Mesothelial cell of epicardium (in vitro differentiated cells): ENCODE data around the gene RAET1L. TPM values are rescaled to one million over a fixed set of nuclear protein-coding genes. Genes with fewer than 3 reads are reported as not detected.
"Not testable (repeated sequence)": the region's sequence is repeated elsewhere in the genome, so short reads cannot be mapped to it uniquely, and the experiment has no call there.

Experiments used
- DNase-seq, 2 experiments: peaks; one replicate each; pipeline ENCODE4 v3.0.0; 2021; ENCODE audit warnings: low spot score in 2 of 2; ENCODE audit not compliant: unreplicated experiment in 2 of 2
- H3K27ac Mint-ChIP-seq: 2 replicates; pipeline ENCODE4 v1.8.0; 2021; ENCODE audit warnings: mixed read lengths
- H3K27me3 Mint-ChIP-seq: 2 replicates; pipeline ENCODE4 v1.8.0; 2021; ENCODE audit warnings: low read depth, mixed read lengths
- H3K36me3 Mint-ChIP-seq: 2 replicates; pipeline ENCODE4 v1.8.0; 2021; ENCODE audit warnings: mixed read lengths
- H3K4me1 Mint-ChIP-seq: 2 replicates; pipeline ENCODE4 v1.8.0; 2021; ENCODE audit warnings: mixed read lengths
- H3K4me3 Mint-ChIP-seq: 2 replicates; pipeline ENCODE4 v1.8.0; 2021; ENCODE audit warnings: mild to moderate bottlenecking, moderate library complexity, mixed read lengths
- H3K9me3 Mint-ChIP-seq: 2 replicates; pipeline ENCODE4 v1.8.0; 2021; ENCODE audit warnings: mixed read lengths
- total RNA-seq: library from RNA; stranded (reverse); gene quantifications from 3 replicates; pipeline ENCODE4 v1.2.1, GENCODE V29; 2021
- TF ChIP-seq, protein P1 (sequence below): fragments of 200-600 bp; sonication (generic); IDR thresholded peaks from one replicate; pipeline ENCODE4 v1.5.0; 2021; ENCODE audit warnings: antibody characterized with exemption; ENCODE audit not compliant: unreplicated experiment

Gene RAET1L, protein sequence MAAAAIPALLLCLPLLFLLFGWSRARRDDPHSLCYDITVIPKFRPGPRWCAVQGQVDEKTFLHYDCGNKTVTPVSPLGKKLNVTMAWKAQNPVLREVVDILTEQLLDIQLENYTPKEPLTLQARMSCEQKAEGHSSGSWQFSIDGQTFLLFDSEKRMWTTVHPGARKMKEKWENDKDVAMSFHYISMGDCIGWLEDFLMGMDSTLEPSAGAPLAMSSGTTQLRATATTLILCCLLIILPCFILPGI
- not detected in 3 replicates for total RNA-seq

DNA sequence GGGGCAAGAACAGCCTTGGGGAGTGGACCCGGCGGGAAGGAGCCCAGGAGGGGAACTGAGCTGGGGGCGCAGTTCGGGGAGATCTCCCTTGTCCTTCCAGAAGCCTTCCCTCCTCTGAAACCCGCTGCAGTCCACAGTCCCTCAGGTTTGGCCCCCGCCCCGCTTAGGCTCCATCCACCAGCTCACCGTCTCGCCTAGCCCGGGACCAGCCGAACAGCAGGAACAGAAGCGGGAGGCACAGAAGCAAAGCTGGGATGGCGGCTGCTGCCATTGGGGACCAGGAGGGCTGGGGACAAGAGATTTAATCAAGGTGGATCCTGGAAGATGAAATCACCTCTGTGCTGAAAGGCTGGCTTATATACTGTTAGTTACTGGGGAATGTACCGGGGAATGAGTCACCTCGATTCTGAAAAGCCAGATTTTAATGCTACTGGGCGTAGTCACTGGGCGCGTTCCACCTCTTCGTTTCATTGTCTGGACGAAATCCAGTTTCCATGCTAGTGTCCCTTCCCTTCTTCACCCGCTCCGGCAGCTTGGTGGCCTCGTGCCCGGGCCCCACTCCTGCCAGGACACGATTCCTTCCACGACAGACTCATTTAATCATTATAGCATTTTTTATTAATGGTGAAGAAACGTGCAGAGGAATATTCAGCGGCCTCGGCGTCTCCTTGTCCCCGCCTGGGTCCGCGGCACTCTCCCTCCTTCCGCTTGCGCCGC lies at the start of gene RAET1L:
Gene RAET1L (minus strand): TSS at position 332 of the 717 bp plus-strand sequence. CDS start 61 bp downstream, at position 271.
- Mint-ChIP-seq H3K36me3 (no peaks in the 10 kb centered on the region), H3K27ac (no peak within 1 kb of the TSS), H3K27me3 (peaks cover 77% of the 10 kb centered on the region), H3K4me3 (no peak within 1 kb of the TSS), H3K4me1 (no peaks in the 10 kb centered on the region), H3K9me3 (no peaks in the 10 kb centered on the region)
- DNase-seq: no peak
- TF ChIP-seq, protein P1, sequence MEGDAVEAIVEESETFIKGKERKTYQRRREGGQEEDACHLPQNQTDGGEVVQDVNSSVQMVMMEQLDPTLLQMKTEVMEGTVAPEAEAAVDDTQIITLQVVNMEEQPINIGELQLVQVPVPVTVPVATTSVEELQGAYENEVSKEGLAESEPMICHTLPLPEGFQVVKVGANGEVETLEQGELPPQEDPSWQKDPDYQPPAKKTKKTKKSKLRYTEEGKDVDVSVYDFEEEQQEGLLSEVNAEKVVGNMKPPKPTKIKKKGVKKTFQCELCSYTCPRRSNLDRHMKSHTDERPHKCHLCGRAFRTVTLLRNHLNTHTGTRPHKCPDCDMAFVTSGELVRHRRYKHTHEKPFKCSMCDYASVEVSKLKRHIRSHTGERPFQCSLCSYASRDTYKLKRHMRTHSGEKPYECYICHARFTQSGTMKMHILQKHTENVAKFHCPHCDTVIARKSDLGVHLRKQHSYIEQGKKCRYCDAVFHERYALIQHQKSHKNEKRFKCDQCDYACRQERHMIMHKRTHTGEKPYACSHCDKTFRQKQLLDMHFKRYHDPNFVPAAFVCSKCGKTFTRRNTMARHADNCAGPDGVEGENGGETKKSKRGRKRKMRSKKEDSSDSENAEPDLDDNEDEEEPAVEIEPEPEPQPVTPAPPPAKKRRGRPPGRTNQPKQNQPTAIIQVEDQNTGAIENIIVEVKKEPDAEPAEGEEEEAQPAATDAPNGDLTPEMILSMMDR: no peak

DNA sequence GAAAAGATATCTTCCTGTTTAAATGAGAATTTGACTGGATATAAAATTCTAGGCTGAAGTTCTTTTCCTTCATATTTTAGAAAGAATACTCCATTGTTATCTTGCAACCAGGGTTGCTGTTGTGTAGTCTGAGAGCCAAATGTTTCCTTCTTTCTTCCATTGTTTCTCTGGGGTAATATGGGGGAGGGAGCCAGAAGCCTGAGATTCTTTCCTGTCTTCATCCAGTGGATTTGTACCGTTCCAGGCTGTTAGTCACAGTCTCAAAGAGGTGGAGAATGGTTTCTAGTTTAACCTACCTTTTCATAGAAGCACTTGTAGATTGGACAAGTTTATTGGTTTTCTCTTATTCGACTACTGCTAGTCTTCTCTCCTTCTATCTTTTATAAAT lies 49.7 kb upstream of the RAET1L start:
- no peak for DNase-seq
- Mint-ChIP-seq H3K4me3 (no peak overlapping the region), H3K27me3 (peaks cover 13% of the 10 kb centered on the region), H3K4me1 (peaks cover 2% of the 10 kb centered on the region), H3K9me3 (no peaks in the 10 kb centered on the region), H3K27ac (no peak overlapping the region), H3K36me3 (no peaks in the 10 kb centered on the region)
- TF ChIP-seq, protein P1: no peak

DNA sequence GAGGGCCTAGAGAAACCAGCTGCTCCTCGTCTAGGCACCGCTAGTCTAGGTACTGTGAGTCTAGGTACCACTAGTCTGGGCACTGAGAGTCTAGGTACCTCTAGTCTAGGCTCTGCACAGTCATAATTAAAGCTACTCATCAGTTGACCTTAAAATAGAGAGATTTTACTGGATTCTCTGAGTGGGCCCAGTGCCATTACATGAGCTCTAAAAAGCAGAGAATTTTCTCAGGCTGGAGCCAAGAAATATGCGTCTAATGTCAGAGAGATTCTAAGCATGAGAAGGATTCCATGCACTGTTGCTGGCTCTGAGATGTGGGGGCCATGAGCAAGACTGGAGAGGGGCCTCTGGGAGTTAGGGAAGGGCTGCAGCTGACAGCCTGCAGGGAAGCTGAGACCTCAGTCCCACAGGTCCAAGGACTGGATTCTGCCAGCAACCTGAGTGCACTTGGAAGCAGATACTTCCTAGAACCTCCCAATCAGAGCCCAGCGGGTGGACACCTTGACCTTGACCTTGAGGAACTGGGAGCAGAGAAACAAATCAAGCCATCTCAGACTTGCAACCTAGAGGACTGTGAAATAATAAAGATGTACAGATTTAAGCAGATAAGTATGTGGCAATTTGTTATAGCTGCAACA lies 49.2 kb upstream of the RAET1L start:
- H3K9me3 Mint-ChIP-seq, H3K36me3 Mint-ChIP-seq, H3K4me3 Mint-ChIP-seq, H3K4me1 Mint-ChIP-seq, H3K27ac Mint-ChIP-seq, DNase-seq: not testable (repeated sequence)
- peaks cover 13% of the 10 kb centered on the region for H3K27me3 Mint-ChIP-seq

DNA sequence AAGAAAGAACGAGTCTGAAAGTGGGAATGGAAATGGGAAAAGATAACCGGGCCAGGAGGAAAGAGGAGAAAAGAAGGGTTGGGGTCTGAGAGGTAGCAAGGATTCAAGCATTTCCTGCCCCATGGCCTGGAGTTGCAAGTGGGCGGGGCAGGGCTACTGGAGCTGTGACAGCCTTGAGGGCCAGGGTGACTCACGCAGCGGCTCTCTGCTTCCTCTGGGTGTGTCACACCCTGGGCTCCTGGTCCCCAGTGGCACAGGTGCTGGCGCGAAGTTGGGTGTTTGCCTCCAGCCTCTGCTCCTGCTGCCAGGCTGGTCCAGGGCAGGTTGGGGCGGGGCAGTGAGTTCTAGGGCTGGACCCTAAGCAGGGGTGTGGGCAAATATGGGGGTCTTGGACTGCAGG lies 46.9 kb upstream of the RAET1L start:
- H3K4me3 Mint-ChIP-seq: no peak overlapping the region
- H3K27me3 Mint-ChIP-seq: peaks cover 13% of the 10 kb centered on the region
- H3K27ac Mint-ChIP-seq: no peak overlapping the region
- peaks cover 8% of the 10 kb centered on the region for H3K4me1 Mint-ChIP-seq
- no peaks in the 10 kb centered on the region for H3K36me3 Mint-ChIP-seq
- no peaks in the 10 kb centered on the region for H3K9me3 Mint-ChIP-seq
- TF ChIP-seq, protein P1: no peak
- no peak for DNase-seq

DNA sequence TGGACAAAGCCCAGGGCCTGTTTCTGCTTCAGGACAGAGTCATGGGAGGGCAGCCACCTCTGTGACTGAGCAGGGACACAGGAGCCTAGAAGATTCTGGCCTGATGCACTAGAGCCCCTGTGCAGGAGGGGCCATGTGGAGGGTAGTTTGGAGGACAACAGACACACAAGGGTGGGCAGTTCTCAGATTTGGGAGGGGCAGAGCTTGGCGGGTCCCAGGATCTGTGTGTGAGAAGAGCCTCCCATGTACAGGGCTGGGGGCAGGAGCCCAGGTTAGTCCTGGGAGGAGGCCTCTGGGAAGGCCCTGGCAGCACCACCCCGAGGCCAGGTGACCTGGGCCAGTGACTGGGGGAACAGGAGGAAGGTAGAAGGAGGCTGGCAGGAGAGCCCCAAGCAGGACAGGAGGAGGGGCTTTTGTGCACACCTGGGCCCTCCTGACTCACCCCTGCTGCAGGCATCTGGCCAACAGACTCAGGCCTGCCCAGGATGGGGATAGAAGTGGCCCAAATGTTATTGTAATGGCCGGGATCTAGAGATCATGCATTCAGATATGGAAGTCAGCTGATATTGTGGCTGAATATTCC lies 45.0 kb upstream of the RAET1L start:
- Mint-ChIP-seq H3K36me3 (peaks cover 4% of the 10 kb centered on the region), H3K4me1 (peaks cover 8% of the 10 kb centered on the region), H3K4me3 (no peak overlapping the region), H3K9me3 (no peaks in the 10 kb centered on the region), H3K27ac (no peak overlapping the region), H3K27me3 (peaks cover 24% of the 10 kb centered on the region)
- TF ChIP-seq, protein P1: no peak
- DNase-seq: no peak

DNA sequence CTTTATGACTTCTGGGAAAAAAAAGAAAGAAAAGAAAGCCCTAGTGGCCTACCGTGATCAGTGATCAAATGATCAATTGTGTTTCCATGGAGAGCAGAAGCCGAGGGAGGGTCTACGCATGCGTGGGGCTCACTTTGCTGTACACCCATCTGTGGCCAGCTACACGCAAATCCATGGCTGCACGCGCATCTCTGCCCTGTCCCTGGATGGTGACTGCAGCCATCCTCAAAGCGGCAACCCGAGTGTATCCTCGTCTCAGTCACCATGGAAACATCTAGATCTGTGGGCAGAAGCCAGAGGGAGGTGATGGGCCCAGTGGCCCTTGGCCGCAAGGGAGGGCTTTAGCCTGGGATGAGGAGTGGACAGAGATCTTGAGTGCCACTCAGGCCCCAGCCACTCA lies 44.4 kb upstream of the RAET1L start:
- Mint-ChIP-seq H3K36me3 (peaks cover 4% of the 10 kb centered on the region), H3K9me3 (no peaks in the 10 kb centered on the region), H3K4me3 (no peak overlapping the region), H3K27ac (no peak overlapping the region), H3K4me1 (peaks cover 6% of the 10 kb centered on the region), H3K27me3 (peaks cover 24% of the 10 kb centered on the region)
- DNase-seq: no peak
- TF ChIP-seq, protein P1: no peak
